ENCODE results near the gene UQCC5. TPM values are rescaled to one million over a fixed set of nuclear protein-coding genes. Genes with fewer than 3 reads are reported as not detected.
A peak's percentile ranks its signal among the peaks of the same experiment; 100 is the strongest.

Gene UQCC5
- total RNA-seq, 1 experiment from 2014 or later = 38.6 TPM

- peaks cover 53% of the 10 kb centered on the region for H3K36me3 Mint-ChIP-seq (ENCODE audit: insufficient read depth, unreplicated experiment)
- peaks cover 3% of the 10 kb centered on the region for H3K36me3 ChIP-seq (ENCODE audit: control insufficient read depth, insufficient read depth, low read length)
- no peak overlapping the region for H3K27ac Mint-ChIP-seq (ENCODE audit: unreplicated experiment)
- TF ChIP-seq, protein P1, sequence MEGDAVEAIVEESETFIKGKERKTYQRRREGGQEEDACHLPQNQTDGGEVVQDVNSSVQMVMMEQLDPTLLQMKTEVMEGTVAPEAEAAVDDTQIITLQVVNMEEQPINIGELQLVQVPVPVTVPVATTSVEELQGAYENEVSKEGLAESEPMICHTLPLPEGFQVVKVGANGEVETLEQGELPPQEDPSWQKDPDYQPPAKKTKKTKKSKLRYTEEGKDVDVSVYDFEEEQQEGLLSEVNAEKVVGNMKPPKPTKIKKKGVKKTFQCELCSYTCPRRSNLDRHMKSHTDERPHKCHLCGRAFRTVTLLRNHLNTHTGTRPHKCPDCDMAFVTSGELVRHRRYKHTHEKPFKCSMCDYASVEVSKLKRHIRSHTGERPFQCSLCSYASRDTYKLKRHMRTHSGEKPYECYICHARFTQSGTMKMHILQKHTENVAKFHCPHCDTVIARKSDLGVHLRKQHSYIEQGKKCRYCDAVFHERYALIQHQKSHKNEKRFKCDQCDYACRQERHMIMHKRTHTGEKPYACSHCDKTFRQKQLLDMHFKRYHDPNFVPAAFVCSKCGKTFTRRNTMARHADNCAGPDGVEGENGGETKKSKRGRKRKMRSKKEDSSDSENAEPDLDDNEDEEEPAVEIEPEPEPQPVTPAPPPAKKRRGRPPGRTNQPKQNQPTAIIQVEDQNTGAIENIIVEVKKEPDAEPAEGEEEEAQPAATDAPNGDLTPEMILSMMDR (IDR thresholded peaks at IDR 0.05; ENCODE audit: insufficient read depth in 1 of 2, low read depth in 1 of 2, low read length in 1 of 2, severe bottlenecking in 1 of 2, unreplicated experiment in 1 of 2) = no peak
- H3K9me3 Mint-ChIP-seq (ENCODE audit: unreplicated experiment) = no peaks in the 10 kb centered on the region
- H3K27me3 Mint-ChIP-seq (ENCODE audit: insufficient read depth, unreplicated experiment) = no peaks in the 10 kb centered on the region
- peak overlapping the region; percentile 77 for H3K4me3 Mint-ChIP-seq (ENCODE audit: unreplicated experiment)
- H3K27me3 ChIP-seq (replicated peaks; ENCODE audit: control insufficient read depth, insufficient read depth, low read length) = no peaks in the 10 kb centered on the region
- peak overlapping the region; percentile 95 for H3K4me3 ChIP-seq (ENCODE audit: low read depth, low read length)
- H3K4me1 Mint-ChIP-seq (ENCODE audit: low read depth, unreplicated experiment) = peaks cover 12% of the 10 kb centered on the region
- ChIA-PET POLR2A (no interaction called here), CTCF (no interaction called here)
- H3K9me3 ChIP-seq = no peaks in the 10 kb centered on the region
- intact Hi-C loops (cut with micrococcal nuclease; ENCODE audit: unreplicated experiment) = loop anchor here (10.0 kb wide), 3 partner anchors 77 to 513 kb away; partner anchors contain the start of genes GNL3, NISCH, PBRM1 and SFMBT1
- TSS peak; percentile 28 for BruUV-seq (replicated peaks)
- no peak for DNase-seq
- peaks cover 24% of the 10 kb centered on the region; the same call in 1 of the 2 replicates for H3K4me1 ChIP-seq
Observed at GRCh38 chr3:52531860-52532516, 4.4 kb upstream of the UQCC5 start.

- Mint-ChIP-seq H3K9me3 (ENCODE audit: unreplicated experiment) (no peaks in the 10 kb centered on the region), H3K4me1 (ENCODE audit: low read depth, unreplicated experiment) (peaks cover 14% of the 10 kb centered on the region), H3K4me3 (ENCODE audit: unreplicated experiment) (peak overlapping the region; percentile 77), H3K27me3 (ENCODE audit: insufficient read depth, unreplicated experiment) (no peaks in the 10 kb centered on the region), H3K27ac (ENCODE audit: unreplicated experiment) (no peak overlapping the region), H3K36me3 (ENCODE audit: insufficient read depth, unreplicated experiment) (peaks cover 53% of the 10 kb centered on the region)
- TF ChIP-seq, protein P1 (IDR thresholded peaks at IDR 0.05; ENCODE audit: insufficient read depth in 1 of 2, low read depth in 1 of 2, low read length in 1 of 2, severe bottlenecking in 1 of 2, unreplicated experiment in 1 of 2) = no peak
- BruUV-seq (replicated peaks) = no TSS peak
- POLR2A ChIA-PET = no interaction called here
- Histone ChIP-seq H3K9me3 (no peaks in the 10 kb centered on the region), H3K27me3 (replicated peaks; ENCODE audit: control insufficient read depth, insufficient read depth, low read length) (no peaks in the 10 kb centered on the region), H3K4me3 (ENCODE audit: low read depth, low read length) (peak overlapping the region; percentile 95), H3K36me3 (ENCODE audit: control insufficient read depth, insufficient read depth, low read length) (peaks cover 3% of the 10 kb centered on the region), H3K4me1 (peaks cover 23% of the 10 kb centered on the region; the same call in 1 of the 2 replicates)
- intact Hi-C loops (cut with micrococcal nuclease; ENCODE audit: unreplicated experiment) = loop anchor here (10.0 kb wide), 3 partner anchors 78 to 512 kb away; partner anchors contain the start of genes GNL3, NISCH, PBRM1 and SFMBT1
- CTCF ChIA-PET = no interaction called here
- DNase-seq = no peak
Observed at GRCh38 chr3:52532517-52532837, 3.9 kb upstream of the UQCC5 start.

GRCh38 chr3:52532838-52533622 lies 3.4 kb upstream of the UQCC5 start:
- peaks cover 27% of the 10 kb centered on the region; the same call in 1 of the 2 replicates for H3K4me1 ChIP-seq
- DNase-seq = peak; percentile 43 to 49
- CTCF ChIA-PET = no interaction called here
- H3K4me3 ChIP-seq (ENCODE audit: low read depth, low read length) = peak overlapping the region; percentile 95
- Mint-ChIP-seq H3K27ac (ENCODE audit: unreplicated experiment) (no peak overlapping the region), H3K4me3 (ENCODE audit: unreplicated experiment) (peak overlapping the region; percentile 77), H3K4me1 (ENCODE audit: low read depth, unreplicated experiment) (peaks cover 19% of the 10 kb centered on the region), H3K9me3 (ENCODE audit: unreplicated experiment) (no peaks in the 10 kb centered on the region), H3K36me3 (ENCODE audit: insufficient read depth, unreplicated experiment) (peaks cover 55% of the 10 kb centered on the region), H3K27me3 (ENCODE audit: insufficient read depth, unreplicated experiment) (no peaks in the 10 kb centered on the region)
- no peaks in the 10 kb centered on the region for H3K27me3 ChIP-seq (replicated peaks; ENCODE audit: control insufficient read depth, insufficient read depth, low read length)
- BruUV-seq (replicated peaks) = no TSS peak
- peaks cover 2% of the 10 kb centered on the region for H3K36me3 ChIP-seq (ENCODE audit: control insufficient read depth, insufficient read depth, low read length)
- intact Hi-C loops (cut with micrococcal nuclease; ENCODE audit: unreplicated experiment) = loop anchor here (10.0 kb wide), 3 partner anchors 78 to 512 kb away; partner anchors contain the start of genes GNL3, NISCH, PBRM1 and SFMBT1
- H3K9me3 ChIP-seq = no peaks in the 10 kb centered on the region
- TF ChIP-seq, protein P1 (IDR thresholded peaks at IDR 0.05; ENCODE audit: insufficient read depth in 1 of 2, low read depth in 1 of 2, low read length in 1 of 2, severe bottlenecking in 1 of 2, unreplicated experiment in 1 of 2) = no peak
- POLR2A ChIA-PET = interaction anchor here (0.6 kb wide), 1 partner anchor 81 kb away, joined by 3 read pairs; no protein-coding TSS in a partner anchor
